Activated naive CD8-positive, alpha-beta T cell (primary cell): ENCODE measurements around the gene PCSK4.
"Not testable (repeated sequence)": the region's sequence is repeated elsewhere in the genome, so short reads cannot be mapped to it uniquely, and the experiment has no call there.

ENCODE experiments used
- H3K27ac Mint-ChIP-seq: one replicate; pipeline ENCODE4 v1.8.0; 2021; ENCODE audit warnings: mixed read lengths
- H3K27me3 Mint-ChIP-seq: one replicate; pipeline ENCODE4 v1.8.0; 2021; ENCODE audit warnings: mixed read lengths
- H3K36me3 Mint-ChIP-seq: one replicate; pipeline ENCODE4 v1.8.0; 2021; ENCODE audit warnings: mixed read lengths
- H3K4me1 Mint-ChIP-seq: one replicate; pipeline ENCODE4 v1.8.0; 2021; ENCODE audit warnings: low read depth, mixed read lengths
- H3K4me3 Mint-ChIP-seq: one replicate; pipeline ENCODE4 v1.8.0; 2021; ENCODE audit warnings: mild to moderate bottlenecking, mixed read lengths
- H3K9me3 Mint-ChIP-seq: one replicate; pipeline ENCODE4 v1.8.0; 2021; ENCODE audit warnings: low read depth, mixed read lengths

Gene PCSK4

GRCh38 chr19:1502433-1503088, 12.4 kb upstream of the PCSK4 start:
- Mint-ChIP-seq H3K9me3 (no peaks in the 10 kb centered on the region), H3K36me3 (no peaks in the 10 kb centered on the region), H3K4me1 (peaks cover 9% of the 10 kb centered on the region), H3K27ac (no peak overlapping the region), H3K4me3 (no peak overlapping the region), H3K27me3 (peaks cover 6% of the 10 kb centered on the region)

DNA sequence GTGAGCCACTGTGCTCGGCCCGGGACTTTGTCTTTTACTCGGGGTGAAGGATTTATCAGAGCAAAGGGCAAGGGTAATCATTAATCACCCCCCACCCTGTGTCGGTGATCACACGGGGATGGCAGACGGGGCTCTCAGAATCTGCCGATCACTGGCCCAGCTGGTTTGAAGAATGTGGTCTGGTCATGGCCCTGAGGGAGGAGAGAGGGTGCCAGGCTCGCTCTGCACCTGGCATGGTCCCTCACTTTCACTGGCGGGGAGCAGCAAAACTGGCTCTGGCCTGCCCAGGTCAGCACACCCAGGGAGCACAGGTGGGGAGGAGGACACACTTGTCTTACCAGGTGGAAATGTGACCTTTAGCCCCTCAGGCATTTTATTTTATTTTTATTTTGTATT, 11.0 kb upstream of the PCSK4 start:
- Mint-ChIP-seq H3K27me3 (peaks cover 6% of the 10 kb centered on the region), H3K36me3 (no peaks in the 10 kb centered on the region), H3K9me3 (no peaks in the 10 kb centered on the region), H3K4me3 (no peak overlapping the region), H3K27ac (no peak overlapping the region), H3K4me1 (peaks cover 8% of the 10 kb centered on the region)

DNA sequence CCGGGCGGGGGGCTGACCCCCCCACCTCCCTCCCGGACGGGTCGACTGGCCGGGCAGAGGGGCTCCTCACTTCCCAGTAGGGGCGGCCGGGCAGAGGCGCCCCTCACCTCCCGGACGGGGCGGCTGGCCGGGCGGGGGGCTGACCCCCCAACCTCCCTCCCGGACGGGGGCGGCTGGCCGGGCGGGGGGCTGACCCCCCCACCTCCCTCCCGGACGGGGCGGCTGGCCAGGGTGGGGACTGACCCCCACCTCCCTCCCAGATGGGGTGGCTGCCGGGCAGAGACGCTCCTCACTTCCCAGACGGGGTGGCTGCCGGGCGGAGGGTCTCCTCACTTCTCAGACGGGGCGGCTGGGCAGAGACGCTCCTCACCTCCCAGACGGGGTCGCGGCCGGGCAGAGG, 9.1 kb upstream of the PCSK4 start:
- not testable (repeated sequence) for H3K36me3 Mint-ChIP-seq, H3K27ac Mint-ChIP-seq, H3K27me3 Mint-ChIP-seq, H3K9me3 Mint-ChIP-seq, H3K4me3 Mint-ChIP-seq, H3K4me1 Mint-ChIP-seq

- H3K27me3 Mint-ChIP-seq: peaks cover 2% of the 10 kb centered on the region
- no peak overlapping the region for H3K27ac Mint-ChIP-seq
- H3K4me1 Mint-ChIP-seq: peaks cover 2% of the 10 kb centered on the region
- H3K9me3 Mint-ChIP-seq: no peaks in the 10 kb centered on the region
- H3K4me3 Mint-ChIP-seq: no peak overlapping the region
- H3K36me3 Mint-ChIP-seq: no peaks in the 10 kb centered on the region
Measured at GRCh38 chr19:1497578-1498235, 7.6 kb upstream of the PCSK4 start.

- Mint-ChIP-seq H3K4me3 (no peak overlapping the region), H3K4me1 (peaks cover under 1% of the 10 kb centered on the region), H3K27me3 (no peaks in the 10 kb centered on the region), H3K36me3 (no peaks in the 10 kb centered on the region), H3K27ac (no peak overlapping the region), H3K9me3 (no peaks in the 10 kb centered on the region)
Measured at GRCh38 chr19:1496714-1497577, 6.8 kb upstream of the PCSK4 start.

DNA sequence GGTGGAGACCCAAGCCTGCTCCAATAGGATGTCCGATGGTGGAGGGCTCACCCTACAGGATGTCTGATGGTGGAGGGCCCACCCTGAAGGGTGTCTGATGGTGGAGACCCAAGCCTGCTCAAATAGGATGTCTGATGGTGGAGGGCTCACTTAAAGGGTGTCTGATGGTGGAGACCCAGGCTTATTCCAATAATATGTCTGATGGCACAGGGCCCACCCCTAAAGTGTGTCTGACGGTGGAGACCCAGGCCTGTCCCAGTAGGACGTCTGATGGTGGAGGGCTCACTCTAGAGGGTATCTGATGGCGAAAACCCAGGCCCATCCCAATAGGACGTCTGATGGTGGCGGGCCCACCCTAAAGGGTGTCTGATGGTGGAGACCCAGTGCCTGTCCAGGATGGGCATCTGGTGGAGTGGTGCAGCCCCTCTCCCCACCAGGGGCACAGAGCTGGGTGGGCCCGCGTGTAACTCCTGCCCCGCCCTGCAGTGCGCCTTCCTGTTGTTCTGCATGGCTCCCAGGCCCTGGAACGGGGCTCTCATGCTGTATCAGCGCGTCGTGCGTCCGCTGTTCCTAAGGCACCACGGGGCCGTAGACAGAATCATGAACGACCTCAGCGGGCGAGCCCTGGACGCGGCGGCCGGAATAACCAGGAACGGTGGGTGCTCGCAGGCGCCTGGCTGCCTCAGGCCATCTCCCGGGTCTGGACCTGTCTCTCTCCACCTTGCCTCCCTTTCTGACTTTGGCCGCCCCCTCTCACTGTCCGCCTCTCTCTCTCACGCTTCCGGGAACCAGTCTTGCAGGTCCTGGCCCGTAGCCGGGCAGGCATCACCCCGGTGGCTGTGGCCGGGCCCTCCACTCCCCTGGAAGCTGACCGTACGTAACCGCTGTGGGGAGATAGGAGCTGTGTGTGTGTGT, 5.9 kb upstream of the PCSK4 start:
- Mint-ChIP-seq H3K27ac (no peak overlapping the region), H3K4me3 (no peak overlapping the region), H3K4me1 (peaks cover 5% of the 10 kb centered on the region), H3K27me3 (no peaks in the 10 kb centered on the region), H3K36me3 (no peaks in the 10 kb centered on the region), H3K9me3 (no peaks in the 10 kb centered on the region)

DNA sequence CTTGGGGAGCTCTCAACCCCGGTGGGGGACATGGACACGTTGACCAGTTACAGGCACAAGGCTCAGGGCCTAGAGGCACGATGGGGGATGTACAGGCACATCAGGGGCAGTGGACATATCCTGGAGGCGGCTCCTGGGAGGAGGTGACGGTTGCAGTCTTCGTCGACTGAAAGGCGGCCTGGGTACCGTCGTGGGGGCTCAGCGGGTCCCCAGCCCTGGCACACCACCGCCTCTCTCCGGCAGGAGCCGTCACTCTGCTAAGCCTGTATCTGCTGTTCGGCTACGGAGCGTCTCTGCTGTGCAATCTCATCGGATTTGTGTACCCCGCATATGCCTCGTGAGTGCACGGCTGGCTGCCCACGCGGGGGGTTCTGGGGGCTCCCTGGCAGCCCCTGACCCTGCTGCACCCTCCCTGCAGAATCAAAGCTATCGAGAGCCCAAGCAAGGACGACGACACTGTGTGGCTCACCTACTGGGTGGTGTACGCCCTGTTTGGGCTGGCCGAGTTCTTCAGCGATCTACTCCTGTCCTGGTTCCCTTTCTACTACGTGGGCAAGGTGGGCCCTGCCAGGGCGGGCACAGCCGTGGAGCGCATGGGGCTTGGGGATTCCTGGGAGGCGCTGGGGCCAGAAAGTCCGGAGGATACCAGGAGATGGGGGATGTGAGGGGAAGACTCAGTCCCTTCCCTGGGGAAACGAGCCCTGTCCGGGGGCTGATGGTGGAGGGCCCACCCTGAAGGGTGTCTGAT, 5.1 kb upstream of the PCSK4 start:
- Mint-ChIP-seq H3K36me3 (no peaks in the 10 kb centered on the region), H3K4me3 (no peak overlapping the region), H3K9me3 (no peaks in the 10 kb centered on the region), H3K27ac (no peak overlapping the region), H3K27me3 (no peaks in the 10 kb centered on the region), H3K4me1 (peaks cover 8% of the 10 kb centered on the region)

- no peaks in the 10 kb centered on the region for H3K36me3 Mint-ChIP-seq
- H3K27me3 Mint-ChIP-seq: no peaks in the 10 kb centered on the region
- H3K9me3 Mint-ChIP-seq: no peaks in the 10 kb centered on the region
- no peak overlapping the region for H3K4me3 Mint-ChIP-seq
- H3K4me1 Mint-ChIP-seq: peaks cover 11% of the 10 kb centered on the region
- no peak overlapping the region for H3K27ac Mint-ChIP-seq
Measured at GRCh38 chr19:1494115-1494815, 4.1 kb upstream of the PCSK4 start.

- Mint-ChIP-seq H3K27ac (no peak overlapping the region), H3K9me3 (no peaks in the 10 kb centered on the region), H3K27me3 (no peaks in the 10 kb centered on the region), H3K4me3 (no peak overlapping the region), H3K36me3 (no peaks in the 10 kb centered on the region), H3K4me1 (peaks cover 12% of the 10 kb centered on the region)
Measured at GRCh38 chr19:1492474-1493006, 2.4 kb upstream of the PCSK4 start.

DNA sequence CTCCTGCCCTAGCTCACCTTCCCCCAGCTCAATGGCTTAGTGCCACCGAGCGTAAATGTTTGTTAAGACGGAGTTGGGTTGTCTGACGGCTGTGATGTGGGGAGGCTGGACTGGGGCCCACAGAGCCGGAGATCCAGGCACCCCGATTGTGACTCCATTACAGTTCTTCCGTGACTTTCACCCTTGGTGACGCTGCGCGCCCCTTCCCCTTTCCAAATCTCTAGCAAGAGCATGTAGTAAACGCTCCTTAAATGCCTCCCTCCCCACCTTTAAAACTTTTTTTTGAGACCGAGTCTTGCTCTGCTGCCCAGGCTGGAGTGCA, 1.7 kb upstream of the PCSK4 start:
- Mint-ChIP-seq H3K4me1 (peaks cover 12% of the 10 kb centered on the region), H3K36me3 (no peaks in the 10 kb centered on the region), H3K27ac (no peak overlapping the region), H3K27me3 (no peaks in the 10 kb centered on the region), H3K4me3 (peak overlapping the region; percentile 82), H3K9me3 (no peaks in the 10 kb centered on the region)

DNA sequence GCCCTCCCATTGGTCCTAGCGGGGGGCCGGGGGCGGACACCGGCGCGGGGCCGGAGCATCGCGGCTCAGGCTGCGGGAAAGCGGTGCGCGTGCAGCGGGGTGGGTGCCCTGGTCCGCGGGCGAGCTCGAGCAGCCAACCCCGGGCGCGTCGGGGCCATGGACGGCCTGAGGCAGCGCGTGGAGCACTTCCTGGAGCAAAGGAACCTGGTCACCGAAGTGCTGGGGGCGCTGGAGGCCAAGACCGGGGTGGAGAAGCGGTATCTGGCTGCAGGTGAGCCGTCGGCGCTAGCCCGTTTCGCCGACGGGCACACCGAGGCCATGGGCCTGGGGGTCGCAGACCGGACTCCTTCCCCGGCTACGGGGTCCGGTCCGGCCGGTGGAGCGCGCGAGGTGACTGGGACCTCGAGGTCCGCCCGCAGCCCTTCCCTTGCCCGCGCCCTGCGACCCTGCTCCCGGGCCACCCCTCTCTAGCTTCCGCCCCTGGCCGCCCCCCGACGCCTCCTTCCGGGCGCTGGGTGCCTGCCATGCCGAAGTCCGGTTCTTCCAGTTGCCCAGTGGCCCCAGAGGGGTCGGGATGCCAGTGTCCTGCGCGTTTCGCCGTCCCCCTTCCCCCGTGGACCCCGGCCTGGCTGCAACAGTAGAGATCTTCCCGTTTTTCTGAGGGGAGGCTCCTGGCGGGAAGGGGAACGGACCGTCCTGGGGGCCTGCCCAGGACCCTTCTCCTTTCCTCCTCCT, 1.1 kb upstream of the PCSK4 start, which contains the start of gene REEP6:
TSS of gene REEP6 (plus strand) at position 68 of the 735 bp plus-strand sequence. CDS start at position 157, 89 bp downstream.
- Mint-ChIP-seq H3K27ac (peak within 1 kb of the TSS; percentile 91), H3K36me3 (no peaks in the 10 kb centered on the region), H3K9me3 (no peaks in the 10 kb centered on the region), H3K27me3 (no peaks in the 10 kb centered on the region), H3K4me3 (peak within 1 kb of the TSS; percentile 91), H3K4me1 (peaks cover 12% of the 10 kb centered on the region)

- Mint-ChIP-seq H3K4me1 (peaks cover 12% of the 10 kb centered on the region), H3K4me3 (peak overlapping the region; percentile 42), H3K9me3 (no peaks in the 10 kb centered on the region), H3K36me3 (no peaks in the 10 kb centered on the region), H3K27me3 (no peaks in the 10 kb centered on the region), H3K27ac (no peak overlapping the region)
Measured at GRCh38 chr19:1489463-1490310, 463 bp downstream of the PCSK4 start.
